Kidney epithelial cell (primary cell): ENCODE data around the gene FOXG1. TPM values are rescaled to one million over a fixed set of nuclear protein-coding genes. Genes with fewer than 3 reads are reported as not detected.
A peak's percentile ranks its signal among the peaks of the same experiment; 100 is the strongest.

Source experiments
- DNase-seq: peaks from one replicate; pipeline ENCODE4 v3.0.0-alpha.2; 2010; ENCODE audit warnings: low read depth
- H3K27me3 ChIP-seq: 2 replicates; pipeline ENCODE4 v1.6.0; 2011; ENCODE audit warnings: low read length; ENCODE audit not compliant: control insufficient read depth, insufficient read depth
- H3K36me3 ChIP-seq: 2 replicates; pipeline ENCODE4 v1.5.1; 2011; ENCODE audit warnings: low read length; ENCODE audit not compliant: control insufficient read depth, insufficient read depth
- H3K4me3 ChIP-seq: 2 replicates; pipeline ENCODE4 v1.5.1; 2011; ENCODE audit warnings: low read depth, mild to moderate bottlenecking, control low read depth, low read length
- CTCF ChIP-seq: IDR thresholded peaks from 2 replicates; pipeline ENCODE4 v1.5.1; 2011; ENCODE audit warnings: mild to moderate bottlenecking, moderate library complexity, low read length, control low read depth, inconsistent platforms; ENCODE audit not compliant: insufficient read depth, poor library complexity, severe bottlenecking
- total RNA-seq: library from RNA; depleted of rRNA; stranded (reverse); fragments of >200 nt; gene quantifications from 2 replicates; pipeline ENCODE4 v1.2.3, GENCODE V29; 2015

Gene FOXG1
- total RNA-seq, 1 donor from 2014 or later: 0.17 TPM

- peaks cover 83% of the 10 kb centered on the region for H3K27me3 ChIP-seq
- no peak for DNase-seq
- H3K4me3 ChIP-seq: no peak overlapping the region
- no peaks in the 10 kb centered on the region for H3K36me3 ChIP-seq
- no peak for TF ChIP-seq CTCF
Observed at GRCh38 chr14:28763751-28764256, 2.8 kb upstream of the FOXG1 start.

GRCh38 chr14:28764257-28765160 is 2.1 kb upstream of the FOXG1 start:
- peaks cover 77% of the 10 kb centered on the region for H3K27me3 ChIP-seq
- no peaks in the 10 kb centered on the region for H3K36me3 ChIP-seq
- no peak for DNase-seq
- TF ChIP-seq CTCF: no peak
- H3K4me3 ChIP-seq: no peak overlapping the region

- no peak overlapping the region for H3K4me3 ChIP-seq
- H3K27me3 ChIP-seq: peaks cover 70% of the 10 kb centered on the region
- H3K36me3 ChIP-seq: no peaks in the 10 kb centered on the region
- no peak for DNase-seq
- no peak for TF ChIP-seq CTCF
Observed at GRCh38 chr14:28765169-28765830, 1.3 kb upstream of the FOXG1 start.

GRCh38 chr14:28765831-28766468 is 637 bp upstream of the FOXG1 start:
- TF ChIP-seq CTCF: no peak
- H3K27me3 ChIP-seq: peaks cover 68% of the 10 kb centered on the region
- H3K36me3 ChIP-seq: no peaks in the 10 kb centered on the region
- H3K4me3 ChIP-seq: peak overlapping the region; percentile 21
- DNase-seq: no peak

- TF ChIP-seq CTCF: no peak
- H3K27me3 ChIP-seq: peaks cover 55% of the 10 kb centered on the region
- no peaks in the 10 kb centered on the region for H3K36me3 ChIP-seq
- DNase-seq: no peak
- no peak overlapping the region for H3K4me3 ChIP-seq
Observed at GRCh38 chr14:28767030-28767852, 654 bp downstream of the FOXG1 start.
